Measurements from ENCODE around the gene SMIM20. TPM values are rescaled to one million over a fixed set of nuclear protein-coding genes. Genes with fewer than 3 reads are reported as not detected.
A peak's percentile ranks its signal among the peaks of the same experiment; 100 is the strongest.

Gene SMIM20
- total RNA-seq, 2 experiments from 2014 or later, result 7.2 to 9.1 TPM

GRCh38 chr4:25950461-25951389 lies 36.7 kb downstream of the SMIM20 start:
- intact Hi-C loops (cut with DNase I, micrococcal nuclease), result no loop called here
- H3K4me3 Mint-ChIP-seq, result no peak overlapping the region

GRCh38 chr4:25951390-25951952 lies 37.5 kb downstream of the SMIM20 start:
- ATAC-seq (ENCODE audit: poor library complexity) (peak; percentile 29), DNase-seq (peak in 1 of 14 experiments; percentile 32)
- Mint-ChIP-seq H3K27me3 (peaks cover 71% of the 10 kb centered on the region), H3K36me3 (ENCODE audit: low read depth) (no peaks in the 10 kb centered on the region), H3K4me1 (ENCODE audit: low read depth) (peaks cover 12% of the 10 kb centered on the region), H3K4me3 (no peak overlapping the region), H3K9me3 (no peaks in the 10 kb centered on the region), H3K27ac (no peak overlapping the region)
- POLR2A ChIA-PET, result no interaction called here
- CTCF ChIA-PET, result interaction anchor here (0.5 kb wide), 1 partner anchor 98 kb away, joined by 3 read pairs; no protein-coding TSS in a partner anchor
- H3K27ac ChIP-seq (ENCODE audit: low read depth in 1 of 2, low read length in 2 of 2), result no peak overlapping the region
- peaks cover 11% of the 10 kb centered on the region for H3K4me1 ChIP-seq (ENCODE audit: insufficient read depth, low read length)
- intact Hi-C loops (cut with DNase I, micrococcal nuclease), result no loop called here
- H3K9me3 ChIP-seq (ENCODE audit: control insufficient read depth in 1 of 2, insufficient read depth in 1 of 2, low read length in 2 of 2), result no peaks in the 10 kb centered on the region
- H3K36me3 ChIP-seq (ENCODE audit: insufficient read depth, low read length), result no peaks in the 10 kb centered on the region
- H3K27me3 ChIP-seq (ENCODE audit: control insufficient read depth in 1 of 2, insufficient read depth in 2 of 2, low read length in 2 of 2), result peaks cover 7 to 9% of the 10 kb centered on the region in 2 experiments
- TF ChIP-seq, protein P1, sequence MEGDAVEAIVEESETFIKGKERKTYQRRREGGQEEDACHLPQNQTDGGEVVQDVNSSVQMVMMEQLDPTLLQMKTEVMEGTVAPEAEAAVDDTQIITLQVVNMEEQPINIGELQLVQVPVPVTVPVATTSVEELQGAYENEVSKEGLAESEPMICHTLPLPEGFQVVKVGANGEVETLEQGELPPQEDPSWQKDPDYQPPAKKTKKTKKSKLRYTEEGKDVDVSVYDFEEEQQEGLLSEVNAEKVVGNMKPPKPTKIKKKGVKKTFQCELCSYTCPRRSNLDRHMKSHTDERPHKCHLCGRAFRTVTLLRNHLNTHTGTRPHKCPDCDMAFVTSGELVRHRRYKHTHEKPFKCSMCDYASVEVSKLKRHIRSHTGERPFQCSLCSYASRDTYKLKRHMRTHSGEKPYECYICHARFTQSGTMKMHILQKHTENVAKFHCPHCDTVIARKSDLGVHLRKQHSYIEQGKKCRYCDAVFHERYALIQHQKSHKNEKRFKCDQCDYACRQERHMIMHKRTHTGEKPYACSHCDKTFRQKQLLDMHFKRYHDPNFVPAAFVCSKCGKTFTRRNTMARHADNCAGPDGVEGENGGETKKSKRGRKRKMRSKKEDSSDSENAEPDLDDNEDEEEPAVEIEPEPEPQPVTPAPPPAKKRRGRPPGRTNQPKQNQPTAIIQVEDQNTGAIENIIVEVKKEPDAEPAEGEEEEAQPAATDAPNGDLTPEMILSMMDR (IDR thresholded peaks at IDR 0.05), result no peak
- no peak overlapping the region for H3K4me3 ChIP-seq (ENCODE audit: low read length)

More at GRCh38 chr4:25950461-25951389, 36.7 kb downstream of the SMIM20 start:
- no peak overlapping the region for H3K27ac ChIP-seq (ENCODE audit: low read depth in 1 of 2, low read length in 2 of 2)
- no peak for DNase-seq
- no peak overlapping the region for H3K4me3 ChIP-seq (ENCODE audit: low read length)
- Mint-ChIP-seq H3K27ac (no peak overlapping the region), H3K27me3 (peaks cover 67% of the 10 kb centered on the region), H3K36me3 (ENCODE audit: low read depth) (no peaks in the 10 kb centered on the region), H3K4me1 (ENCODE audit: low read depth) (peaks cover 12% of the 10 kb centered on the region), H3K9me3 (no peaks in the 10 kb centered on the region)
- peaks cover 7 to 8% of the 10 kb centered on the region in 2 experiments for H3K27me3 ChIP-seq (ENCODE audit: control insufficient read depth in 1 of 2, insufficient read depth in 2 of 2, low read length in 2 of 2)
- H3K36me3 ChIP-seq (ENCODE audit: insufficient read depth, low read length), result no peaks in the 10 kb centered on the region
- H3K9me3 ChIP-seq (ENCODE audit: control insufficient read depth in 1 of 2, insufficient read depth in 1 of 2, low read length in 2 of 2), result no peaks in the 10 kb centered on the region
- H3K4me1 ChIP-seq (ENCODE audit: insufficient read depth, low read length), result peaks cover 11% of the 10 kb centered on the region
- ATAC-seq (ENCODE audit: poor library complexity), result no peak
- POLR2A ChIA-PET, result no interaction called here
- TF ChIP-seq, protein P1 (IDR thresholded peaks at IDR 0.05), result no peak
- CTCF ChIA-PET, result no interaction called here

- H3K27me3 Mint-ChIP-seq, result peaks cover 59% of the 10 kb centered on the region
- Histone ChIP-seq H3K27me3 (ENCODE audit: control insufficient read depth in 1 of 2, insufficient read depth in 2 of 2, low read length in 2 of 2) (peaks cover 7 to 9% of the 10 kb centered on the region in 2 experiments), H3K9me3 (ENCODE audit: control insufficient read depth in 1 of 2, insufficient read depth in 1 of 2, low read length in 2 of 2) (no peaks in the 10 kb centered on the region), H3K36me3 (ENCODE audit: insufficient read depth, low read length) (no peaks in the 10 kb centered on the region), H3K4me1 (ENCODE audit: insufficient read depth, low read length) (peaks cover 11% of the 10 kb centered on the region), H3K4me3 (ENCODE audit: low read length) (no peak overlapping the region), H3K27ac (ENCODE audit: low read depth in 1 of 2, low read length in 2 of 2) (no peak overlapping the region)
- peaks cover 12% of the 10 kb centered on the region for H3K4me1 Mint-ChIP-seq (ENCODE audit: low read depth)
- no peak overlapping the region for H3K27ac Mint-ChIP-seq
- no peaks in the 10 kb centered on the region for H3K9me3 Mint-ChIP-seq
- ChIA-PET POLR2A (no interaction called here), CTCF (interaction anchor here (1.5 kb wide), 1 partner anchor 8 kb away, joined by 3 read pairs; no protein-coding TSS in a partner anchor)
- ATAC-seq (ENCODE audit: poor library complexity) (no peak), DNase-seq (no peak)
- H3K36me3 Mint-ChIP-seq (ENCODE audit: low read depth), result no peaks in the 10 kb centered on the region
- intact Hi-C loops (cut with DNase I, micrococcal nuclease), result no loop called here
- H3K4me3 Mint-ChIP-seq, result no peak overlapping the region
- TF ChIP-seq, protein P1 (IDR thresholded peaks at IDR 0.05), result no peak
Observed at GRCh38 chr4:25953740-25954139, 39.7 kb downstream of the SMIM20 start.

Data from CD4-positive, alpha-beta T cell (primary cell).